ENCODE results near the gene PLA2G4E. TPM values are rescaled to one million over a fixed set of nuclear protein-coding genes. Genes with fewer than 3 reads are reported as not detected.

PLA2G4E gene
- total RNA-seq, 2 donors from 2014 or later: not detected

DNA sequence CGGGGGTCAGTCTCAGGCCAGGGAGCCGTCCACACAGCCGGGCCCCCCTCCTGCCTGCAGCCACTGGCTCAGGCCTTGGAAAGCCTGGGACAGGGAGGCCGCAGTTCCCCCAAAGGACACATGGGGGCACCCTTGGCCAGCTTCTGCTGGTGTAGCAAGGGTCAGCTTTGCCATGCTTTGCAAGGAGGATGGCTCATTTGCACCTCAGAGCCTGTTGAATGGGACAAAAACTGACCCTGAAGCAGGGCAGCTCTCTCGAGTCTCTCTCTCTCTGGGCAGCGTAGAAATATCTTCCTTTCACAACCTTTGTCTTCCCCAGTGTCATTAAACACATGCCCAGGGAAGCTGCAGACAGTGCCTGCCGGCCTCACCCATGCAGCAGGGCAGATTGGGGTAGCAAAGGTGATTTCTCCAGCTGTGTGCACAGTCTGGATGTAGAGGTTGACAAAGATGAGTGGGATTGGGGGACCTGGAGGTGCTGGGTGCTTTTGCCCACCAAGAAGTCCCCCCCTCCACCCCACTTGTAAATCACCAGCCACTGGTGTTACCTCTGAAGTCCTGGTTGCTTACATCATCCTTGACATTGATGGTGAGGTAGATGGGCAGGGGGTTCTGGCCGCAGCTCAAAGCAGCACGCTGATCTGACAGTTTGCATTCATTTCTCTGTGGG is 31.1 kb downstream of the PLA2G4E start:
- ATAC-seq (peak; percentile 91 to 92), DNase-seq (ENCODE audit: low spot score in 2 of 2) (peak; percentile 78 to 94)
- no peaks in the 10 kb centered on the region for H3K36me3 Mint-ChIP-seq
- no peak overlapping the region for H3K27ac Mint-ChIP-seq
- no peaks in the 10 kb centered on the region for H3K9me3 Mint-ChIP-seq

DNA sequence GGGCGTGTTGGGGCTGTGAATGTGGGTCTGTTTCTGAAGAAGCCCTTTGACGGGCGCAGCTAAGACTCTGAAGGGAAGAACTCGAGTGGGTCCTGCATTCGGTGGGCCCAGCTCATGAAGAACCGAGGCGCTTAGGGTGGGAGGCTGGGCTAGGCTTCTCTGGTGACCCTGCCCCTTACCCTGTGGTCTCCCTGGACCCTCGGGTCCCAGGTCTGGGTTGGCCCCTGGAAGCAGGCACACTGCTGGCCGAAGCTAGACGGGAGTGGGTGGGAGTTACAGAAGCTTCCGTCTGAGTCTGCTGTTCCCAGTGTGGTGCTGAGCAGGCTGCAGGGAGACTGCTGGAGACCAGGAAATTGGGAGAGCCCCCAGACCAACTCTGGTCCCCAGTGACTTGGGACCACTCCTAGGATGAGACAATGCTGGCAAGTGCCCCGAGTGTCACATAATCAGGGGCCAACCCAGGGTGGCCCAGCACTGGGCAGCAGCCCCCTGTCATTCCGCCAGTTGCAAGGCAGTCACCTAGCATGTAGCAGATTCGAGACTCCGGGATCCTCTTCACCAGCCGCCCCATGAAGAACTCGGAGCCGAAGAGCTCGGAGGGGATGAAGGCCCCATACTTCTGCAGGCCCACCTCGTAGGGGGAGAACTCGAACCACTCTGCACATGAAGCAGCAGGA is 31.8 kb downstream of the PLA2G4E start:
- H3K9me3 Mint-ChIP-seq: no peaks in the 10 kb centered on the region
- H3K36me3 Mint-ChIP-seq: no peaks in the 10 kb centered on the region
- DNase-seq (ENCODE audit: low spot score in 2 of 2): peak in 1 of 2 donors; percentile 45
- H3K27ac Mint-ChIP-seq: peak overlapping the region in 1 of 2 donors; percentile 31
- ATAC-seq: peak in 1 of 2 donors; percentile 16

DNA sequence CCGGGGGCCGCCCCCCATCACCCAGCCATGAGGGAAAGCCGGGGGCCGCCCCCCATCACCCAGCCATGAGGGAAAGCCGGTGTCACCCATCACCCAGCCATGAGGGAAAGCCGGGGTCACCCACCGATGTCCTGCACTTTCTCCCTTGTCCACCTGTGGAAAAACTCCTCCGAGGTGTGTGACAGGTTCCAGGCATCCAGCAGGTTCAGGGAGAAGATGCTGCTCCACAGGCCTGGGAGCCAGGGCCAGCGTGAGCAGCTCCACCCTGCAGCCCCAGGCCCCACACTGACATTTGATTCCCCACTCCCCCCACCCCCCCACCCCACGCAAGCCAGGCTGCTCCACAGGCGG is 32.9 kb downstream of the PLA2G4E start:
- ATAC-seq: no peak
- H3K36me3 Mint-ChIP-seq: no peaks in the 10 kb centered on the region
- DNase-seq (ENCODE audit: low spot score in 2 of 2): peak in 1 of 2 donors; percentile 9
- H3K27ac Mint-ChIP-seq: no peak overlapping the region
- no peaks in the 10 kb centered on the region for H3K9me3 Mint-ChIP-seq

DNA sequence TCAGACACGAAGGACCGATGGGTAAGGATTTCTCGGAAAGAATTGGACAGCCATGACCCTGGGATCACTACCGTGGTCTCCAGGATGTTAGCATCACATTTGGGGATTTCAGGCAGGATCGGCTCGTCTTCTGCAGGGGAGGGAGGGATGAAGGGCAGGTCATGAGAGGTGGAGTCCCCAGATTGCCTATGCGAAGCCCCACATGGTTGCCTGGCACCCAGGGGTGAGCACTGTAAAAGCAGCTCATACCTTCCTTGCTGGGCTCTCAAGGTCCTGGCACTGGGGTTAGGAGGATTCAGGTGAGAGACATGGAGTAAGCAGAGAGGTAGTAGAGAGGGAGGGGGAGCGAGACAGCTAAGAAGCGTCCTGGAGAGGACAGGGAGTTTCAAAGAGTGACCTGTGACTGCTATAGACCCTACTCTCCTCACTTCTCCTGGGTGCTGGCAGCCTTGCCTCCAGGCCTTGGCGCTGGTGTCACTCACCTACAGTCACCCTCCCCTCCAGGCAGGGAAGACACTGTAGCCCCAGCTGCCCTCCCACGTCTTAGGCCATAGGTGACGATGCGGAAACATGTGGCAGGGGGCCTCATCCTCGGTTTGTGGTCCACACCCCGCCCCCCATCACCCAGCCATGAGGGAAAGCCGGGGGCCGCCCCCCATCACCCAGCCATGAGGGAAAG is 33.5 kb downstream of the PLA2G4E start:
- peak overlapping the region in 1 of 2 donors; percentile 52 for H3K27ac Mint-ChIP-seq

DNA sequence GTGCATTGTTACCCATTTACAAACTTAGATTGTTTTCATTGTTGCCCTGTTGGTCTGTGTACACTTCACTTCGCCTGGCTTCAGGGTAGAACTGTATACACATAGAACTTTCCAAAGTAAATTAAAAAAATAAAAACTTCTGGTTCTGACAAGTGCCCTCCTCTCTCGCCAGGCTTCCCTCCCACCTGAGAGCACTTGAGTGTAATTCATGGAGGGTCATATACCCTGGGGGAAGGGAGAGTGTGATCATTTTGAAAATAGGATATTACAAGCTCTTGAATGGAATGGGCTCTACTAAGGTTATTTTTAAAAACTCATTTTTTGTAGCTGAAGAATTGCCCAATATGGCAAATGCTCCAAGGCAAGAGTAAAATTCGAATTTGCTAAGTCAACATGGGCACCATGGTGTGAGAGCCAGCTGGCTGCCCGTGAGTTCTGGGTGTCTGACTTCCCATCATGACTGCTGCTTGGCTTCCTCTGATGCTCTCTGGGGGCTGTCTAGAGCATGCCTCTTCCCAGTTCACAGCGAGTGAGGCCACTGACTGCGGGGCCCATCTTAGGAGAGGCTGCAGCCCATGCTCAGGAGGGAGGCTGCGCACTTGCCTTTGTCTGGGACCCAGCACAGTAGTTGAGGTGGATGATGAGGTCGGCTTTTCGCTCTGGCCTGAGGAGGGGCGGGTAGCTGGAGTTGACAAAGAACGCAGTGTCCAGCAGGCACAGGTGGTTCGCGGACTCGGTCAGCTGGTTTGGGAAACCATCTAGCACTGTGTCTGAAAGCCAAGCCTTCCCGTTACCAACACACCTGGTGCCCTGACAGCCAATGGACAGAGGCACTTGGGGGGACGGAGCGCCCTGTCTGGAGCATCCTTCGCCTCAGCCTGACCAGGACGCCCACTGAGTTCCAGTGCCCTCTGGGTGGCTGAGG is 35.3 kb downstream of the PLA2G4E start:
- DNase-seq (ENCODE audit: low spot score in 2 of 2): peak in 1 of 2 donors; percentile 51
- no peak for ATAC-seq
- no peaks in the 10 kb centered on the region for H3K36me3 Mint-ChIP-seq
- no peaks in the 10 kb centered on the region for H3K9me3 Mint-ChIP-seq
- H3K27ac Mint-ChIP-seq: no peak overlapping the region

More for the DNA sequence above, 33.5 kb downstream of the PLA2G4E start:
- Mint-ChIP-seq H3K36me3 (no peaks in the 10 kb centered on the region), H3K9me3 (no peaks in the 10 kb centered on the region)
- no peak for ATAC-seq
- peak in 1 of 2 donors; percentile 21 for DNase-seq (ENCODE audit: low spot score in 2 of 2)

DNA sequence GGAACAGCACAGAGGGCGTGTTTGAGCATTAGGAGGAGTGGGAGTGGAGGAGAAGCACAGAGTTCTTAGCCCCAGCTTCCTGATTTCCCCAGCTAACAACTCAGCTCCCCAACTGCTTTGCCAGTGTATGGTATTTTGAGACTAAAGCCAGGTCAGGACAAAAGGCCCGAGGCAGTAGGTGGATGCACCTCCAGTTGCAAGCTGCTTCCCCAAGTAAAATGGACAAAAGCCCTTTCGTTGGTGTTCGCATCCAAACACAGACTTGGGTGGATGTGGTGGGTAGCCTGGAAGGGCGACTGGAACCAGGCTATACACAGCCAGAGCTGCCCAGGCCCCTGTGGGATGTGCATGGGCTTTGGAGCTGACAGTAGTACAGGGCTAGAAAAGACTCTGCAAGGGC is 36.2 kb downstream of the PLA2G4E start:
- H3K9me3 Mint-ChIP-seq: no peaks in the 10 kb centered on the region
- H3K27ac Mint-ChIP-seq: no peak overlapping the region
- no peaks in the 10 kb centered on the region for H3K36me3 Mint-ChIP-seq
- ATAC-seq (no peak), DNase-seq (ENCODE audit: low spot score in 2 of 2) (peak in 1 of 2 donors; percentile 40)

DNA sequence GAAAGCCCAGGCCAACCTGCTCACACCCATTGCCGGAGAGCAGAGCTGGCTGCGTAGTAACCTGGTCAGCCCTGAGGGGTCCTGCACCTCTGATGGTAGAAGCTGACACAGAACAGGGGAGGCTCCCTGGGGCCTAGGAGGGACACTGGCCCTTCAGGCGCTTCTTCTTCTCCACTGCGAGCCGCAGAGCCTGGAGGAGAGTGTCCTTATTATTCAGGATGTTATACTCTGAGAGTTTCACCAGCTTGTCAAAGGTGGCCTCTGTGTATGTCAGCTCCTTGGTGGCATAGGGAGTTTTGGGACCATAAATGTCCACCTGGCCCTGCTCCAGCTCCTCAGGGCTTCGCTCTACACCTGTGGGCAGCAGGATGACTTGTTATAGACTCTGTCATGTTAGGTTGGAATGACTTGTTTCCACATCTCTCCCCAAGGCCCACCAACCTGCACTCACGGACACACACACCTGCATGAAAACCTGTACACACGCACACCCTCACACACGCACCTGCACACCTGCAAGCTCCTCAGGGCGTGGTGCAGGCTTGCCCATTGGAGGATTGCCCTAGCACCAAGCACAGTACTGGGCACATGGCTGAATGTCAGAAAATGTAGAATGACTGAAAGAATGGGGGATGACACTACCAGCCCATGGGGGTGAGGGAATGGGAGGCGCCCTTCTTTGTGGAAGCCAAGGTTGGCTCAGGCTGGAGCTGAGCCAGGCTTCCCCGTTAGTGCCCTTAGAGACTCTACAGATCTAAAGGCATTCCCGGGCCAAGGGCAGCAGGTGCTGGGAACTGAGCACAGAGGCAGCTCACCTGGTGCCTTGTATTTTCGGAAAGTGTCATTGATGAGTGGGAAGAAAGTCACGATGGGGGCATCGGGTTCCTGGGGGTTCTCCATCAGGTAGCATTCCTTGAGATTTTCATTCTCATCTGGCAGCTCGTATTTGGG is 36.9 kb downstream of the PLA2G4E start:
- H3K9me3 Mint-ChIP-seq: no peaks in the 10 kb centered on the region
- peak in 1 of 2 donors; percentile 52 for DNase-seq (ENCODE audit: low spot score in 2 of 2)
- no peaks in the 10 kb centered on the region for H3K36me3 Mint-ChIP-seq
- no peak for ATAC-seq
- peak overlapping the region in 1 of 2 donors; percentile 29 for H3K27ac Mint-ChIP-seq

DNA sequence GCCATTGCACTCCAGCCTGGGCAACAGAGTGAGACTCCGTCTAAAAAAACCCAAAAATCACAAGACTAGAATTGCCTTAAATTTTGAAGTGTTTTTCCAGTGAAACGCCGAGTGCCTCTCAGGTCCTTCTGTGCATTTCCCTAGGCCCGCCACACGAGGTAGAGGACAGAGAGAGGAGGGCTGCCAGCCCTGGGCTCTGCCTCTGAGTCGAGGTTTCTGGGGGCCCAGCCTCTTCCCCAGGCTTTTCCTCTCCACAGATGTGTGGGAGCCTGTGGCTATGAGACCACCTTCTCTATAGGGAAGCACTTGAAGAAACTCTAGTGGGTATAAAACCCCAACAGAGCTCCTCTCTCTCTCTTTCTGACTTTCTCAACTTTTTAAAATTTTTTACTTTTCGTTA is 37.6 kb downstream of the PLA2G4E start:
- Mint-ChIP-seq H3K36me3 (no peaks in the 10 kb centered on the region), H3K9me3 (no peaks in the 10 kb centered on the region), H3K27ac (no peak overlapping the region)
- ATAC-seq (no peak), DNase-seq (ENCODE audit: low spot score in 2 of 2) (no peak)

DNA sequence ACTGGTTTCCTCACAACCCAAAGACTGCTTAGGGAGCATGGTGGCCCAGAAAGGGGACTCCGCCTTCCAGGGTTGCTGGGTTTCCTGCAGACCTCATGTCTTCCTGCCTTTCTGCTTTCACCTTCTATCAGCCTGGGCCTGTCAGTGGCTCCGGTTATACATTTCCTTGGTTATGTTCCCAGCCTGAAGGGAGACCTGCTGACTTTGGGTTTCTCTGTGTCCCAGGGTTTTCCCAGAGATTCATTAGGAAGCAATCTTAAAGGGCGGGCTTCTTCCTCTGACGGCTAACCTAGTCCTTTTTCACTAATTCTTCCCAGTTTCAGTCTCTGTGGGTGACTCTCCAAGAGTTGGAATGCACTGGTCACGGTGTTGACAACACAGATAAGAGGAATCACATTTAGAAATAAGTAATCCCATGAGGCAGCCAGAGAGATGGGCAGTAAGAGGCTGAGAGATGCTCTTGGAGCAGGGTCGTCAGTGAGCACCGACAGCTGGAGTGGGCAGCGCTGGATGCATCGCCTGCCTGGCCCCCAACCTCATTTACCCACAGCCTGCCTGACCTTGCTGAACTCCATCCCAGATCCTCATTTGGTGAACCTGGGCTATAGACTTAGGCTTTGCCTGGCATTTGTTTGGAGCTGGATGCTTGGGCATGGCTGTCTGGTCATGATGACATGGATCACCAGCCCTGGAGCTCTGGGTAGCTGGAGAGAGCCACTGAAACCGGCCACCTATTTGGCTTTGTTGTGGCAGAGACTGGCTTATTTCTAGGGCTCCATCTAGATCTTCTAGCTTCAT is 38.5 kb downstream of the PLA2G4E start:
- H3K27ac Mint-ChIP-seq: no peak overlapping the region
- no peaks in the 10 kb centered on the region for H3K9me3 Mint-ChIP-seq
- DNase-seq (ENCODE audit: low spot score in 2 of 2): peak in 1 of 2 donors; percentile 9
- ATAC-seq: no peak
- no peaks in the 10 kb centered on the region for H3K36me3 Mint-ChIP-seq

DNA sequence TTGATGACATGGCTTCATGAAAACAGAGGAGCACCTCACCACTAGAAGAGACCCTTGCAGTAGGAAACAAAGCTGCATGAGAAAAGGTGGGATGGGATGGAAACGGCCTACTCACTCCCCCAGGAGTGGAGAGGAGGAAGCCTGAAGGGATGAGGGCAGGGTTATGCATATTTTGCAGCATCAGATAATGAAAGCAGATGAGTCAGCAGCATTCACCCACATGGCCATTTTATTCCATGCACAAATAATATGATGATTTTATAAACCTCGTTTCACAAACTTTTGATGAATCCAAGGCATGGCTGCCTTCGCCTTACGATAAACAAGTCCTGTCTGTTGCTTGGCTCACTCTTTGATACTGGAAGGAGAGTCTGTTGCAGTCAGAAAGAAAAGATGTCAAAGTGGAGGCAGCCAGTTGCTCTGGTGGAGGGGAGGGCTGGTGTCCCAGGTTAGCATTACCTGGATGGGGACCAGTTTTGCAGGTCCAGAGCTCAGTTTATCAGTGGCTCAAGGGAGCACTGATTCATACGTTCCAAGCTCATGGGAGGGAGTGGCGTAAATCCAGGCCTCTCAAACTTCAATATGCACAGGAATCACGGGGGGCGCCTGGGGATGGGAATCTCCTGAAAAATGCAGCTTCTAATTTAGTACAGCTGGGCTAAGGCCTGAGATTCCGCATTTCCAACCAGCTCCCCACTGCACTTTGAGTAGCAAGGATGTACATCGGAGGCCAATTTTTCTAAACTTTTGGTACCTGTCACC is 39.3 kb downstream of the PLA2G4E start:
- Mint-ChIP-seq H3K9me3 (no peaks in the 10 kb centered on the region), H3K36me3 (no peaks in the 10 kb centered on the region)

DNA sequence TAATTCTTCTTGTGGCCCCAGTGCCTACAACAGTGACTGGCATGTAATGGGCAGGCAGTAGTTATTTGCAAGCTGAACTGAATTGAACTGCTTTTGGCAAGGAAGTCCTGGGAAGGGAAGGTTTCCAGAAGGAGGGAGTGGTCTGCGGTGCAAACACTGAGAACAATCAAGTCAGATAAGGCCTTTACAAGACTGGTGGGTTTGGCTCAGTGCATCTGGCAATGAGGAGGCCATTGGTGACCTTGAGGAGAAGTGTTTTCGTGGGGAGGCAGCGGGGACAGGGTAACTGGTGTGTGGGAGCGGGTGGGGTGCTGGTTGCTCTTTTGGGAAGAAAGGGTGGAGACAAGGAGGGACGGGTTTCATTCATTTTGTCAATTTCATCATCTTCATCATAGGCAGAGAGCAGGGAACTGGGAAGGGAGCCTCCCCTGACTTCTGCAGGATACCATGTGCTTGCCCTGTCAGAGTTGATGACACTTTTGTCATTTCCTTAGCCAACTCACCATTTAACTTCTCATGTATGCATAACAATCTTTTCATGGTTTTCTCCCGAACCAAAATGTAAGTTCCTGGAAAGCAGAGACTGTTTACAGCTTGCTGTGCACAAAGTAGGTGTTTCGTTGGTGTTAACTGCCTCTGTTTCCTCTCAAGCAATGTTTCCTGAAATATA is 40.1 kb downstream of the PLA2G4E start:
- peak in 1 of 2 donors; percentile 38 for DNase-seq (ENCODE audit: low spot score in 2 of 2)
- no peaks in the 10 kb centered on the region for H3K36me3 Mint-ChIP-seq
- no peak overlapping the region for H3K27ac Mint-ChIP-seq
- ATAC-seq: peak in 1 of 2 donors; percentile 9
- H3K9me3 Mint-ChIP-seq: no peaks in the 10 kb centered on the region

More for the DNA sequence above, 39.3 kb downstream of the PLA2G4E start:
- no peak overlapping the region for H3K27ac Mint-ChIP-seq
- DNase-seq (ENCODE audit: low spot score in 2 of 2): peak in 1 of 2 donors; percentile 21
- ATAC-seq: no peak

DNA sequence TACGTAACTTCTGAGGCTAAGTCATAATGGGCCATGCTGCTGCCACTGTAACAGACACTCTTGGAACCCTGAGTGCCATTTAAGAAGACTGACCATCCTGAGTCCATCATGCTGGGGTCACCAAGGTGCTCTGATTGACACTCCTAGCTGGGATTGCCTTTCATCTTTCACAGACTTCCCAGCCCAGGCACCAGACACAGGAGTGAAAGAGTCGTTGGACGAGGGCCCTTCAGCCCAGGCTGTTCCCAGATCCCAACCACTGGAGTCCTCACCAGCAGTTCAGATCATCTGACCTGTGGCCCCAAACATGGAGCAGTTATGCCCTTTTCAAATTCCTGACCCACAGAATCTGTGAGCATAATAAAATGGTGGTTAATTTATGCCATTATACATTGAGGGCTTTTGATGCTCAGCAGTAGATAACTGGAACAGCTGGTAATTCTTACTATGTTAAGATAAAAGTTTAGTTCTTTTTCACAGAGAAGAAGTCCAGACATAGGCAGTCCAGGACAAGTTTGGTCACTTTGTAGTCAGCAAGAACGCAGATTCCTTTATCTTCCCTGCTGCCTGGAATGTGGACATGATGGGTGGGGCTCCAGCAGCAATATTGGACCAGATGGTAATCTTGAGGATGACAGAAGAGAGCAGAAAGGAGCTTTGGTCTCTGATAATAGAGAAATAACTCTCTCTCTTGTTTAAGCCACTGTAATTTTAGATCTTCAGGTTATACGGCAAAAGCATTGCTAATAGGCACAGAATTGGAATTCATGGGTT is 41.2 kb downstream of the PLA2G4E start:
- Mint-ChIP-seq H3K36me3 (no peaks in the 10 kb centered on the region), H3K9me3 (no peaks in the 10 kb centered on the region), H3K27ac (no peak overlapping the region)
- no peak for DNase-seq (ENCODE audit: low spot score in 2 of 2)
- no peak for ATAC-seq

DNA sequence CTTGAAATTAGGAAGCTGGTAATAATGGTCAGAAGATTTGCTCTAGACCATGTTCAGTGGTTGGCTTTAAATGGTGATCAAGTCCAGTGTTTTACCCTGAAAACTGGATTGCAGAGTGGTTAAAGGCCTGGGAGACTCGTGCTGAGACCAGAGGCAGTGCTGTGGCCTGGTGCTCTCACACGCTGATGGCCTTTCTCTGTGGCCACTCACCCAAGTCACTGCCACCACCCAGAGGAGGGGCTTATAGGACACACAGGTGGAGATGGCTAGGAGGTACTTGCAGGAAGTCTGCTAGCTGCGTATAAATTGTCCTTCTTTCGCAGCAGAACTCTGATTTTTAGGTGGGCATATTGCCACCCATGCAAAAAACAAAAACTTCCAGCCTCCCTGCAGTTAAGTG is 42.3 kb downstream of the PLA2G4E start:
- Mint-ChIP-seq H3K36me3 (no peaks in the 10 kb centered on the region), H3K9me3 (no peaks in the 10 kb centered on the region), H3K27ac (no peak overlapping the region)
- ATAC-seq (no peak), DNase-seq (ENCODE audit: low spot score in 2 of 2) (no peak)
